Fibroblast of mammary gland (primary cell): ENCODE measurements around the gene CORO7.

Experiments
- DNase-seq: peaks from one replicate; pipeline ENCODE4 v3.0.0-alpha.2; 2010; ENCODE audit warnings: low read depth
- H3K4me3 ChIP-seq: 2 replicates; pipeline ENCODE4 v1.5.1; 2011; ENCODE audit warnings: low read depth, mild to moderate bottlenecking, low read length, moderate library complexity; ENCODE audit not compliant: control insufficient read depth
- TF ChIP-seq, protein P1 (sequence below): conservative IDR thresholded peaks from 2 replicates; pipeline ENCODE4 v1.5.1; 2011; ENCODE audit warnings: low read depth, low read length, inconsistent platforms; ENCODE audit not compliant: control insufficient read depth, insufficient read depth

CORO7 gene

DNA sequence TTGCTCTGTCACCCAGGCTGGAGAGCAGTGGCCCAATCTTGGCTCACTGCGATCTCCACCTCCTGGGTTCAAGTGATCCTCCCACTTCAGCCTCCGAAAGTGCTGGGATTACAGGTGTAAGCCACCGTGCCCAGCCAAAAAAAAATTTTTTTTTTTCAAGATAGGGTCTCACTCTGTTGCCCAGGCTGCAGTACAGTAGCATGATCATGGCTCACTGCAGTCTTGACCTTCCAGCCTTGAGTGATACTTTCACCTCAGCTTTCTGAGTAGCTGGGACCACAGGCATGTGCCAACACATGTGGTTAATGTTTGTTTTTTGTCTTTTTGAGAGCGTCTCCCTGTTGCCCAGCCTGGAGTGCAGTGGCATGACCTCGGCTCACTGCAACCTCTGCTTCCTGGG, 63.6 kb downstream of the CORO7 start:
- DNase-seq = no peak
- H3K4me3 ChIP-seq = no peak overlapping the region
- TF ChIP-seq, protein P1, sequence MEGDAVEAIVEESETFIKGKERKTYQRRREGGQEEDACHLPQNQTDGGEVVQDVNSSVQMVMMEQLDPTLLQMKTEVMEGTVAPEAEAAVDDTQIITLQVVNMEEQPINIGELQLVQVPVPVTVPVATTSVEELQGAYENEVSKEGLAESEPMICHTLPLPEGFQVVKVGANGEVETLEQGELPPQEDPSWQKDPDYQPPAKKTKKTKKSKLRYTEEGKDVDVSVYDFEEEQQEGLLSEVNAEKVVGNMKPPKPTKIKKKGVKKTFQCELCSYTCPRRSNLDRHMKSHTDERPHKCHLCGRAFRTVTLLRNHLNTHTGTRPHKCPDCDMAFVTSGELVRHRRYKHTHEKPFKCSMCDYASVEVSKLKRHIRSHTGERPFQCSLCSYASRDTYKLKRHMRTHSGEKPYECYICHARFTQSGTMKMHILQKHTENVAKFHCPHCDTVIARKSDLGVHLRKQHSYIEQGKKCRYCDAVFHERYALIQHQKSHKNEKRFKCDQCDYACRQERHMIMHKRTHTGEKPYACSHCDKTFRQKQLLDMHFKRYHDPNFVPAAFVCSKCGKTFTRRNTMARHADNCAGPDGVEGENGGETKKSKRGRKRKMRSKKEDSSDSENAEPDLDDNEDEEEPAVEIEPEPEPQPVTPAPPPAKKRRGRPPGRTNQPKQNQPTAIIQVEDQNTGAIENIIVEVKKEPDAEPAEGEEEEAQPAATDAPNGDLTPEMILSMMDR = no peak

DNA sequence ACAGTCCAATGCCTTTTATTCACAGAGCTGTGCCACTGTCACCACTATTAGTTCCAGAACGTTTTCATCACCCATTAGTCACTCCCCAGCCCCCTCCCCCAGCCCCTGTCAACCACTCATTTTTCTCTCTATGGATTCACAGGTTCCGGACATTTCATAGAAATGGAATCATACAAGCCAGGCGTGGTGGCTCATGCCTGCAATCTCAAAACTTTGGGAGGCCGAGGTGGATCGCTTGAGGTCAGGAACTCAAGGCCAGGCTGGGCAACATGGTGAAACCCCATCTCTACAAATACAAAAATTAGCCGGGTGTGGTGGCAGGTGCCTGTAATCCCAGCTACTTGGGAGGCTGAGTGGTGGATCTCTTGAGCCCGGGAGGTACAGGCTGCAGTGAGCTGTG, 64.5 kb downstream of the CORO7 start:
- no peak overlapping the region for H3K4me3 ChIP-seq
- TF ChIP-seq, protein P1 = no peak
- peak; percentile 52 for DNase-seq

DNA sequence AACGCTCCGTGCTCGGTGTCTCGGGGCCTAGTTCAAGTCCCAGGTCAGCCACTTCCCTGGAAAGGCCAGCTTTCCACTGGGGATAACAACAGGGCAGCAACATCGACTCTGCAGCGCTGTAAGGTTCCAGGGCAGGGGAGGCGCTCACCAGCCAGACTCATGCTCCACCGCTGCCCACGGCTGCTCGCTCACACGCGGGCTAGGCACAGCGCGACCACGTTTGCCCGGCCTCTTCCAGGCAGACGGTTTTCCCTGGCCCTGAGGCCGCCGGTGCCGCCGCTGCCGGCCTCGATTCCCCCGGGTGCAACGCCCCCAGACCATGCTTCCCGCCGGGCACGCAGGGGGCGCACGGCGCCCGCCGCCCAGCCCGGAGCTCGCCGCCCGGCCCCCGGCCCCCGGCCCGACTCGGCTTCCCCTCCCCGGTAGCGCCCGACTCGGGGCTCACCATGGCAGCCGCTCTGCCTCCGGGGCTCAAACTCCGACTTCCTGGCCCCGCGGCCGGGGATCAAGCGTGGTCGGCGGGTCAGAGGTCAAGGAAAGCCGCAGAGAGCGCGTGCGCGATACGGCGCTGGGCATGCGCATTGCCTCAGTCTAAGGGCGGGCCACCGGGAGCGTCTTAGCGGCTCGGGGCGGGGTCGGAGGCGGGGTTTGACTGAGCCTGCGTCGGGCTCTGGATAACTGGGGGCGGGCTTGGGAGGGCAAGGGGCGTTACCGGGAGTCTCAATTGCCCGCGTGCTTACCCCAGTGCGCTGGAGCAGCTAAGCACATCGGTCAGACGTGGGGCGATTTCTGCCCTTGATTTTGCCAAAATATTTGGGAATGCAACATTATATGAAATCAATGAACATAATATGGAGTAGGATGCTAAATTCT, 65.4 kb downstream of the CORO7 start, which contains the start of gene PAM16:
PAM16 (minus strand) TSS at position 535 of the 873 bp plus-strand sequence; CDS start at position 448, 87 bp downstream.
- peak within 1 kb of the TSS; percentile 89 for H3K4me3 ChIP-seq
- TF ChIP-seq, protein P1 = no peak
- peak; percentile 93 for DNase-seq

DNA sequence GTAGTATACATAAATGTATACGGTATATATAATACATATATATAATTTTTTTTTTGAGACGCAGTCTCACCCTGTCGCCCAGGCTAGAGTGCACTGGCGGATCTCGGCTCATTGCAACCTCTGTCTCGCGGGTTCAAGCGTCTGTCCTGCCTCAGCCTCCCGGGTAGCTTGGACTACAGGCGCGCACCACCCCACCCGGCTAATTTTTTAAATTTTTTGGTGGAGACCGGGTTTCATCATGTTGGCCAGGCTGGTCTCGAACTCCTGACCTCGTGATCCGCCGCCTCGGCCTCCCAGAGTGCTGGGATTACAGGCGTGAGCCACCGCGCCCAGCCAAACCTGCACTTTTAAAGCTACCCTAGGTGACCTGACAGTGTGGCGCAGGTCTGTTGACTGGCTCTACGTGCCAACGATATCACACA, 66.0 kb downstream of the CORO7 start:
- TF ChIP-seq, protein P1 = no peak
- DNase-seq = no peak
- H3K4me3 ChIP-seq = peak overlapping the region; percentile 89

DNA sequence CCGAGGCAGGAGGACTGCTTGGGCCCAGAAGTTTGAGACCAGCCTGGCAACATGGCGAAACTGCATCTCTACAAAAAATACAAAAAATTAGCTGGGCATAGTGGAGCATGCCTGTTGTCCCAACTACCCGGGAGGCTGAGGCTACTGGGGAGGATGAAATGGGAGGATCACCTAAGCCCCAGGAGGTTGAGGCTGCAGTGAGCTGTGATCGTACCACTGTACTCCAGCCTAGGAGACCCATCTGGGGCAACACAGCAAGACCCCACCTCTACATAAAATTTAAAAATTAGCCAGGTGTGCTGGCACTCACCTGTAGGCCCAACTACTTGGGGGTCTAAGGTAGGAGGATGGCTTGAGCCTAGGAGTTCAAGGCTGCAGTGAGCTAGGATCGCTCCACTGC, 67.1 kb downstream of the CORO7 start:
- TF ChIP-seq, protein P1 = no peak
- no peak for DNase-seq
- no peak overlapping the region for H3K4me3 ChIP-seq

DNA sequence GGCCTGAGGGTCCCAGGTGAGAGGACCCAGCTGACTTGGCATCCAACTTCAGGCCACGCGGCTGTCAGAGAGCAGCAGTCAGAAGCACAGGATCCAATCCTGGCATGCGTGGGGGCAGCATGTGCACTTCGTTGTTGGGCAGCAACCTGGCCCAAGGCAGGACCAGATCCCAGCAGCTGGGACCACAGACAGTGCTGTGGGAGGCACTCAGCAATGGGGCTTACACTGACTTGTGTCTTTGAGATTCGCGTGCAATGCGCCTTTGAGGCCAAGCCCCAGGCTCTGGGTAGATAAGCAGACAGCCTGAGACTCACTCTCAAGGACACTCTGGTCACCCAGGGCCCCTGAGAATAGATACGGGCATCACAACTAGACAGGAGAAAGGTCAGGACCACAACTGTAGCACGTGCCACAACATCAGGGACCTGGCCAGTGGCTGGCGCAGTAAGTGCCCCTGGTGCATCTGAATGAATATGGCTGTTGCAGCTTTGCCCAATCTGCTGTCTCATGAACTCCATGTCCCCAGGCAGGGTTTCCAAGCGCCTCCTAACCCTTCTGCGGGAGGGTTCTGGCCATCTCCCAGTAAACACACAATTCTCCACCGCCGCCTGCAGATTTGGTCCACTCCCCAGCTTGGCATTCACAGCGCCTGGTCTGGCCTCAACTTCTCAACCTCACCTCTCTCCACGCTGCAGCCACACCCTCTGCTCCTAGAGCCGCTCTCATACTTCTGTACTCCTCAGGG, 68.5 kb downstream of the CORO7 start:
- DNase-seq = no peak
- TF ChIP-seq, protein P1 = no peak
- H3K4me3 ChIP-seq = no peak overlapping the region
